K562 (cell line): ENCODE results near the gene MAP1S. TPM values are rescaled to one million over a fixed set of nuclear protein-coding genes. Genes with fewer than 3 reads are reported as not detected.

Experiments used
- ARID4B ChIP-seq: sonication (generic); formaldehyde crosslinking; IDR thresholded peaks from 2 replicates; pipeline ENCODE4 v1.8.0; 2022; ENCODE audit warnings: mild to moderate bottlenecking, missing genetic modification reagents
- CTCFL ChIP-seq: IDR thresholded peaks from 2 replicates; pipeline ENCODE4 v1.6.1; 2011; ENCODE audit warnings: borderline replicate concordance, low read depth, mild to moderate bottlenecking, moderate library complexity, low read length; ENCODE audit not compliant: insufficient read depth, poor library complexity, severe bottlenecking
- FOXA3 ChIP-seq, 2 experiments: fragments of 450-650 bp in 1 of 2; sonication (generic) in 1 of 2; formaldehyde crosslinking; IDR thresholded peaks in 1 of 2; conservative IDR thresholded peaks in 1 of 2; 2 replicates each; pipeline versions ENCODE4 v1.4.0 to v1.8.0; 2020 to 2022; ENCODE audit warnings: mild to moderate bottlenecking in 2 of 2, missing genetic modification reagents in 1 of 2
- JUND ChIP-seq, 2 experiments: IDR thresholded peaks; 2 replicates in 1 of 2; 3 replicates in 1 of 2; pipeline ENCODE4 v1.6.1; 2011; ENCODE audit warnings: borderline replicate concordance in 2 of 2, low read depth in 2 of 2, low read length in 2 of 2, improper control_type of control experiment in 1 of 2, missing biosample characterization in 1 of 2, missing genetic modification characterization in 1 of 2, missing genetic modification reagents in 1 of 2
- MYC ChIP-seq, 2 experiments: fragments of 250-450 bp in 1 of 2; sonication (Bioruptor Pico) in 1 of 2; IDR thresholded peaks; 2 replicates each; pipeline versions ENCODE4 v1.5.1 to v1.6.1; 2012 to 2021; ENCODE audit warnings: low read depth in 2 of 2, borderline replicate concordance in 1 of 2, improper control_type of control experiment in 1 of 2, low read length in 1 of 2, mild to moderate bottlenecking in 1 of 2, moderate library complexity in 1 of 2
- RB1 ChIP-seq: fragments of 450-650 bp; IDR thresholded peaks from 2 replicates; pipeline ENCODE4 v1.6.1; 2017; ENCODE audit warnings: low read depth, mild to moderate bottlenecking
- ZNF395 ChIP-seq: fragments of 200-800 bp; sonication (Bioruptor generic); IDR thresholded peaks from 2 replicates; pipeline ENCODE4 v1.6.1; 2017; ENCODE audit warnings: missing genetic modification characterization, missing compliant biosample characterization
- ZNF431 ChIP-seq: sonication (generic); formaldehyde crosslinking; IDR thresholded peaks from 2 replicates; pipeline ENCODE4 v1.8.0; 2022; ENCODE audit warnings: mild to moderate bottlenecking, missing genetic modification reagents
- ZNF511 ChIP-seq: sonication (generic); formaldehyde crosslinking; IDR thresholded peaks from 2 replicates; pipeline ENCODE4 v1.8.0; 2022; ENCODE audit warnings: mild to moderate bottlenecking, missing genetic modification reagents
- ZNF589 ChIP-seq: fragments of 200-800 bp; sonication (Bioruptor generic); IDR thresholded peaks from 2 replicates; pipeline ENCODE4 v1.6.1; 2016; ENCODE audit warnings: low read depth, missing genetic modification characterization, missing compliant biosample characterization
- ZZZ3 ChIP-seq: fragments of 450-650 bp; IDR thresholded peaks from 2 replicates; pipeline ENCODE4 v1.6.1; 2016; ENCODE audit warnings: antibody characterized with exemption, mild to moderate bottlenecking, moderate library complexity
- polyA plus RNA-seq, 8 experiments: library from polyadenylated mRNA; depleted of rRNA in 4 of 8; stranded (reverse) in 5 of 8; unstranded in 3 of 8; fragments of >200 nt; fragmentation: Nextera tagmentation in 2 of 8; fragmentation: Illumina TruSeq in 1 of 8; extraction: Ambion mirVana in 2 of 8; extraction: Trizol in 1 of 8; gene quantifications; 2 replicates each; pipeline versions ENCODE4 v1.2.1 to v1.2.3, GENCODE V29; 2011 to 2014; ENCODE audit warnings: inconsistent platforms in 1 of 8, missing spikeins in 1 of 8
- total RNA-seq, 7 experiments: library from RNA; depleted of rRNA in 6 of 7; stranded (reverse); fragments of >200 nt in 6 of 7; fragmentation: Illumina TruSeq in 2 of 7; extraction: Trizol in 2 of 7; gene quantifications; 2 replicates each; pipeline versions ENCODE4 v1.2.1 to v1.2.3, GENCODE V29; 2011 to 2021; ENCODE audit warnings: low replicate concordance in 1 of 7
- TF ChIP-seq, protein P1 (sequence below), 2 experiments: fragments of 450-650 bp; conservative IDR thresholded peaks; 2 replicates each; pipeline ENCODE4 v1.6.1; 2017; ENCODE audit warnings: mild to moderate bottlenecking in 2 of 2, moderate library complexity in 2 of 2

Gene MAP1S
- total and polyA plus RNA-seq, 9 of the 15 experiments (the other 6 are each of a cell fraction or from before 2014, with no cell fraction given), result 2.0 to 81.0 (median 9.5) TPM

DNA sequence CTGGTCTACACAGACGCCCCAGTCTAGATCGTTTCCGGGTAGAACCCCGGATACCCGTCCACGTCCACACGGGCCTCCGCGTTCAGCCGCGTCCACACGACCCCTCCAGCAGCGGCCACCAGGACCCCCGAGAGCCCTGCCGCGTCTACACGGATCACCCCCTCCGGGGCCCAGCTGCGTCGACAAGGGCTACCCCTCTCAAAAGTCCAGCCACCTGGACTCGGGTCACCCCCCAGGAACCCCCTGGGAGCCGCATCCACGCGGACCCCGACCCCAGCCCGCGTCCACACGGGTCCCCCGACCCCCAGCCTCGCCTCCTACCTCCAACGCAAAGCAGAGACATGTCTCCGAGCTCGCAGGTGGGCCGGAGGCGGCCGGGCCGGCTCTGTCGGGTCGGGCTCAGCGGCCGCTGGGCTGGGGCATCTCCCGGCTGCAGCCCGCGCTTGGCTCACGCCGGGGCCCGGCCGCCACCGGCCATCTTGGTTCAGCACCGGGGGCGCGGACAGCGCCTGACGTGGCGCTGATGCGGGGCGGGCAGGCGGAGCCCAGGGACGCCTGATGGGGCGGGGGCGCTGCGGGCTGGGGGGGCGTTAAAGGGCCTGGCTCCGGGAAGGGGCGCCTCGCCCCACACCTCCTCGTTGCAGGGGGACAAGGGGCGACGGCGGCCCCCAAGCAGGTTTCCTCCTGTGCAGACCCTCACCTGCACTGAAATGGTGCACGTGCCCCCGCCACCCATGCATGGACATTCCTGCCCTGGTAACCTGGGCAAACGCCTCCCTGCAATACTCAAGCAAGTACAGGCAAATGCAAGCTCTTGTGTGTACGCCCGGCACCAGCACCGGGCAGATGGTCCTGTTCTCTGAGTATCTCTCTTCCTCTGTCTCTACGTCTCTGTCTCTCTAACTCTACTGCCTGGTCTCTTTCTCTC is 31.2 kb upstream of the MAP1S start, which contains the start of gene UNC13A (continued):
- TF ChIP-seq CTCFL (peak; percentile 20), MYC (IDR thresholded peaks at IDR 0.05; ENCODE audit: low read depth, low read length) (no peak), MYC (CRISPR knock-in tag; IDR thresholded peaks at IDR 0.05; ENCODE audit: borderline replicate concordance, low read depth) (no peak), ZNF511 (CRISPR knock-in tag) (peak; percentile 94; the same call in 1 of the 2 replicates), RB1 (peak; percentile 62; the same call in 1 of the 2 replicates), ZZZ3 (no peak), FOXA3 (CRISPR knock-in tag; conservative IDR thresholded peaks at IDR 0.05 in 1 of 2, IDR thresholded peaks at IDR 0.05 in 1 of 2) (no peak), ZNF589 (CRISPR knock-in tag) (0 out of 2 replicates have a peak, but pooled peaks have one; percentile 25), ARID4B (peak; percentile 86), ZNF395 (CRISPR knock-in tag) (0 out of 2 replicates have a peak, but pooled peaks have one; percentile 54), JUND (IDR thresholded peaks at IDR 0.05; ENCODE audit: borderline replicate concordance, low read depth, low read length) (peak; percentile 28; the same call in 1 of the 2 replicates), JUND (tag; IDR thresholded peaks at IDR 0.05; ENCODE audit: borderline replicate concordance, low read depth, low read length) (no peak; the same call in 2 of the 3 replicates), ZNF431 (CRISPR knock-in tag) (0 out of 2 replicates have a peak, but pooled peaks have one; percentile 38)
- TF ChIP-seq, protein P1, sequence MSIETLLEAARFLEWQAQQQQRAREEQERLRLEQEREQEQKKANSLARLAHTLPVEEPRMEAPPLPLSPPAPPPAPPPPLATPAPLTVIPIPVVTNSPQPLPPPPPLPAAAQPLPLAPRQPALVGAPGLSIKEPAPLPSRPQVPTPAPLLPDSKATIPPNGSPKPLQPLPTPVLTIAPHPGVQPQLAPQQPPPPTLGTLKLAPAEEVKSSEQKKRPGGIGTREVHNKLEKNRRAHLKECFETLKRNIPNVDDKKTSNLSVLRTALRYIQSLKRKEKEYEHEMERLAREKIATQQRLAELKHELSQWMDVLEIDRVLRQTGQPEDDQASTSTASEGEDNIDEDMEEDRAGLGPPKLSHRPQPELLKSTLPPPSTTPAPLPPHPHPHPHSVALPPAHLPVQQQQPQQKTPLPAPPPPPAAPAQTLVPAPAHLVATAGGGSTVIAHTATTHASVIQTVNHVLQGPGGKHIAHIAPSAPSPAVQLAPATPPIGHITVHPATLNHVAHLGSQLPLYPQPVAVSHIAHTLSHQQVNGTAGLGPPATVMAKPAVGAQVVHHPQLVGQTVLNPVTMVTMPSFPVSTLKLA (conservative IDR thresholded peaks at IDR 0.05), result peak in 1 of 2 experiments; percentile 67; a peak in 2 of 4 replicates
